ENCODE measurements around the gene CD164L2.
A peak's percentile ranks its signal among the peaks of the same experiment; 100 is the strongest.

The CD164L2 gene

DNA sequence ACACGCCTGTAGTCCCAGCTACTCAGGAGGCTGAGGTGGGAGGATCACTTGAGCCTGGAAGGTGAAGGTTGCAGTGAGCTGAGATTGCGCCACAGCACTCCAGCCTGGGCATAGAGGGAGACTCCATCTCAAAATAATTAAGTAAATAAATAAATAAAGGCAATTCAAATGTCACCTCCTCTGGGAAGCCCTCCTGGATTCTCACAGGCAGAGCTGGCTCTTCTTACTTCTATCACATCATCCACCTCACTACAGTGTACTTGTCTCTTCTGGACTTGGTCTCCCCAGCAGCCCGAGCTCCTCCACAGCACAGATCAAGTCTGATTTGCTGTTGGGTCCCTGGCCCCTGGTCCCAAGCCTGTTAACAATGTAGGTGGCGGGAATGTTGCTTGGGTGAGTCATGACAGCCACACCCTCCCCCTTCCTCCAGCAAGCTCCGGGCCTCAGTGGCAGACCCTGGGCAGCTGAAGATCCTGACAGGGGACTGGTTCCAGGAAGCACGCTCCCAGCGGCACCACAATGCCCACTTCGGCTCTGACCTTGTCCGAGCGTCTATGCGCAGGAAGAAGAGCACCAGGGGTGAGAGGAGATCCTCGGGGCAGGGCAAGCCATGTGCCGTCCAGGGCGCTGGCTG lies 36.0 kb downstream of the CD164L2 start:
- DNase-seq (ENCODE audit: low read depth) = no peak

DNA sequence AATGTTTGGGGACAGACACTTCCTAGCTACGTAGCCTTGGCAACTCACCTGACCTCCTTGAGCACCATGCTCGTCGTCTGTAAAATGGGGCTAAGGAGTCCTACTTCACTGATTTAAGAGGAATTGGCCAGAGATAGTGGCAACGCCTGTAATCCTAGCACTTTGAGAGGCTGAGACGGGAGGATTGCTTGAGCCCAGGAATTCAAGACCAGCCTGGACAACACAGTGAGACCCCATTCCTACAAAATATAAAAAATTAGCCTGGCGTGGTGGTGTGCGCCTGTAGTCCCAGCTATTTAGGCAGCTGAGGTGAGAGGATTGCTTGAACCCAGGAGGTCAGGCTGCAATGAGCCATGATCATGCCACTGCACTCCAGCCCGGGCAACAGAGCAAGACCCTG lies 36.8 kb downstream of the CD164L2 start:
- DNase-seq (ENCODE audit: low read depth) = no peak

DNA sequence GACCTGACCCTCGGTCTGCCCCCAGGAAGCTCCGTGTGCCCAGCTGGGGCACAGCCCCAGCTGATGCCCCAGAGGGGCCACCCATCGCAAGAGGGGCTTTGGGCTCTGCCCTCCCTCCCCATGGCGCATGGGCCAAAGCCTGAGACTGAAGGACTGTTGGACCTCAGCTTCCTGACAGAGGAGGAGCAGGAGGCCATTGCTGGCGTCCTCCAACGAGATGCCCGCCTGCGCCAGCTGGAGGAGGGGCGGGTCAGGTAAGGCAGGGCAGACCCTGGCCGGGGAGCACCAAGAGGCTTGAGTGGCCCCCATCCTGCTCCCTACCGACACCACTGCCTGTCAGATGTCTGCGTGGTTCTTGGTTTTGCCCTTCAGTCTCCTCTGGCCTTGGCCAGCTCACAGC lies 37.9 kb downstream of the CD164L2 start:
- no peak for DNase-seq (ENCODE audit: low read depth)

DNA sequence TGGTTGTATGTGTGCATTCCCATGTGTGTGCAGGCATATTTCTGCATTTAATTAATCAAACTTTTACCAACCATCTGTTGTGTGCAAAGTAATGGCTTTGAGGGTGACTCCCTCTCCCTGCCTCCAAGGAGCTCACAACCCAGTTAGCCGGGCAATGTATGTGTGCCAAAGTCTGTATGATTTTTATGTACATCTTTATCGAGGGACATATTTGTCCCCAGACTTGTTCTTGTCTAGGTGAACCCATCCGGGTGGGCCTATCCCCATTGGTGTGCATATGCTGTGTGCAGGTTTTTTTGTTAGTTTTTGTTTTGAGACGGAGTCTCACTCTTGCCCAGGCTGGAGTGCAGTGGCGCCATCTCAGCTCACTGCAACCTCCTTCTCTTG lies 39.5 kb downstream of the CD164L2 start:
- no peak for DNase-seq (ENCODE audit: low read depth)

DNA sequence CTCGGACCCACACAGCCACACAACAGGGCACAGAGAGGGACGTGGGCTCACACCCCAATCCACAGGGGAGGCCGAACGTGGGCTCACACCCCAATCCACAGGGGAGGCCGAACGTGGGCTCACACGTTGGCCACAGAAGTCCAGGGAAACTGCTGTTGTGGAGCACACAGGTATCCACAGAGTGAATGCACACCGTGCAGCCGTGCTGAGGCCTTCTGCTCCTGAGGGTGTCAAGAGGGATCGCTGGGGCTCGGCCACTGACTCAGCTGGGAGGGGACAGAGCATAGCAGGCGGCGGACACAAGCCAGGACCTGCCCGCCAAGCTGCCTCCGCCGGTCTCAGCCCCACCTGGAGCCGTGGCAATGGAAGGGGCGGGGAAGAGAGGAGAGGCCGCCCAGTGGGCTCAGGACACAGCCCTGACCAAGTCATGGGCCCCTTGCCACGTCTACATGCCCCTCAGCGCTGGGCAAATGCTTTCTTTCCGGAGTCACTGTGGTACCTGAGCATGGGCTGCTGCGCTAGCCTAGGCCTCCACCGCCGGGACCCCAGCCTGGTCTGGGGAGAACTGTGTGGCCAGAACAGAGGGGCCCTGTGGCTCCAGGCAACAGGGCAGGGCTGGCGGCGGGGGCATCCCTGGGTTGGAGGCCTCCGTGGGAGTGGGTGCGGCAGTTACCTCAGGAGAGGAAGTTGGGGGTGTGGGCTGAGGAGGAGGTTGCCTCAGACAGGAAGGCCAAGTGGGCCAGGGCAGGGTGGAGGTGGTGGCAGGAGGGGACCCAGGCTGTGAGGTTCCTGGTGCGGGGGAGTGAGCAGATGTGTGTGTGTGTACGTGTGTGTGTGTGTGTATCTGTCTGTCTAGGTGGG lies 40.1 kb downstream of the CD164L2 start:
- peak; percentile 50 for DNase-seq (ENCODE audit: low read depth)

DNA sequence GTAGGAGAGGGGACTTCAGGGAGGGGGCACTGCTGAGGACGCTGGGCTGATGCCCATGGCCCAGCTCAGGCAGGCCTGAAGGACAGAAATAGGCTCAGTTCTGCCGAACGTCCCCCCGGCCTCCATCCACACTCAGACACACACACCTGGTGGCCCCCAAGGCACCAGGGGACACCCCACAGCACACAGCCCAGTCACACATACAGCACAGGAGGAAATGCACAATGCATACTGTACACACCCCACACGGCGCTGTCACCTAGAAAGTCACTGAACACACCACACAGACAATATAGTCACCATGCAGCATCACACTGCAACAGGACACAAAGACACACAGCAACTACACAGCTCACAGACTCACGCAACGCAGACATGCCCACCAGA lies 40.7 kb downstream of the CD164L2 start:
- no peak for DNase-seq (ENCODE audit: low read depth)

DNA sequence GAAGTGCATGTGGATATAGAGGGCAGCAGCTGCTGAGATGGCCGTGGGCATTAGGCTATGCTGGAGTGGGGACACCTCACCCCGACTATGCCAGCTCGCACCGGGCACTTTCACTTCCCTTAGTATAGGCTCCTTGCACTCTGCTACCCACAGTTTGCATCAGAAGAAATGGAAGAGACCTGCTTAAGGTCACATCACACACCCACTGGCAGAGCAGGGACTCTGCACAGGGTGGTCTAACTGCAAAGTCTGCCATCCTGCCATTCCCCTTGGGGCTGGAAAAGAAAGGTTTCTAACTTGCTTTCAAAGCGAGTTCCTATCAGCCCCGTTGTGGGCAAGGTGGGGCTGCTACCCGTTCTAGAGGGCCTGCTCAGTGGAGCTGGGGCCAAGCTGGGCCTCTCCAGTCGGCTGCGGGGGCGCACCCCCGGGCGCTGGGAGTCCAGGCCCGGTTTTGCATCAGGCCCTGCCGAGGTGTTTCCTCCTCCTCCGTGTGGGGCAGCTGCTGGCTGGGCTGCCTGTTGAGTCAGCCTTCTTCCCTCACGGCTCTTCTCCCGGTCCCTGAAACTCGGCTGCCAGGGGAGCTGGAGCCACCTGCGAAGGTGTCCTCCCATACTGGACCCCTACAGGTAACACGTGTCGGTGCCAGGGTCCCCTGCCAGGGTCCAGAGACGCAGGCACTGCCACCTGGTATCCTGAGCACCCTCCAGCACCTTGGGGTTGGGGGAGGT lies 41.4 kb downstream of the CD164L2 start, which contains the start of gene SYTL1:
Gene SYTL1 (plus strand): TSS at position 498 of the 728 bp plus-strand sequence. CDS start 3,313 bp downstream, outside the sequence.
- peak; percentile 34 for DNase-seq (ENCODE audit: low read depth)

DNA sequence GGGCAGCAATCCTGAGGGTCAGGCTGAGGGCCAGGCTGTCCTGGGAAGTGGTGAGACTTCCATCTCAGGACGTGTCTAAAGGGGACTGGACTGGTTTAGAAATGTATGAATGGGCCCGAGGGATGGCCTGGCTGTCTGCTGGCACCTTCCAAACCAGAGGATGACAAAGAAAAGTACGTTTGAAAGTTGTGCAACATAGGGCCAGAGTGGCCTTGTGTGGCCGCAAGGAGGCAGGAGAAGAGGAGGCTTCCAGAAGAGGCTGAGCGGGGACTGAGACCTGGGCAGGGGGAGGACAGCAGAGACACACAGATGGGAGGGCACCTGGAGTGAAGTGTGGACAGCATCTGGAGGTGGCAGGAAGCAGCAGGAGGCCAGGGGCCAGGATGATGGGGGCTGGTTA lies 43.9 kb downstream of the CD164L2 start:
- no peak for DNase-seq (ENCODE audit: low read depth)

DNA sequence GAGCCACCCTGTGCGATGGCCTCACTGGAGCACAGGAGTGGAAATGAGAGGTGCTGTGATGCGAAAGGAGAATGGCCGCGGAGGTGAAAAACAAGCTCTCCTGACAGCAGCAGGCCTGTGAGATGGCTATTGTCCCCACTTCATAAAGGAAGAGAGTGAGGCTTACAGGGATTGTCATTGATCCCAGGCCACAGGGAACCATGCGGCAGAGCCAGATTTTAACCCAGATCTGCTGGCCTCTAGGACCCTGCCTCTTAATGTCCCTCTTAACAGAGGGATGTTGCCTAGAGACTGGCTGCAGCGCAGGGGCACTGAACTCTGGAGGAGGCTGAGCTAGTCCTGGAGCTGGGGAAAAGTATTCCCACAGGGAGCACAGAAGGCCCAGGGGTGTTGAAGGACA lies 44.4 kb downstream of the CD164L2 start:
- no peak for DNase-seq (ENCODE audit: low read depth)

DNA sequence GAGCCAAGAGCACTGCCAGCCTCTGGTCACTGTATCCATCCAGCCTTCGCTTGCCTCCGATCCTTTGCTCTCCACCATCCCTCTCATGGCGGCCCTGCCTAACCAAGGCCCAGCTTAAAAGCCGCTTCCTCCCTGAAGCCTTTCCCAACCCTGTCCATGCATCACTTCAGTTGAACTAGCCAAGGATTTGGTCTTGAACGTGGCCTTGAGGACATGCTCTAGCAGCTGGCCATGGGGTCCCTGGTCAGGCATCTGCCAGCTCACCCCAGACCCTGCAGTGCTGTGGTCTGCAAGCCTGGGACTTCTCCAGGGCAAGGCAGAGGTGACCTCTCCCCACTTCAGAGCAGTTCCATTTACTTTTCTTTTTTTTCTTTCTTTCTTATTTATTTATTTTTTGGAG lies 46.4 kb downstream of the CD164L2 start:
- DNase-seq (ENCODE audit: low read depth) = no peak

DNA sequence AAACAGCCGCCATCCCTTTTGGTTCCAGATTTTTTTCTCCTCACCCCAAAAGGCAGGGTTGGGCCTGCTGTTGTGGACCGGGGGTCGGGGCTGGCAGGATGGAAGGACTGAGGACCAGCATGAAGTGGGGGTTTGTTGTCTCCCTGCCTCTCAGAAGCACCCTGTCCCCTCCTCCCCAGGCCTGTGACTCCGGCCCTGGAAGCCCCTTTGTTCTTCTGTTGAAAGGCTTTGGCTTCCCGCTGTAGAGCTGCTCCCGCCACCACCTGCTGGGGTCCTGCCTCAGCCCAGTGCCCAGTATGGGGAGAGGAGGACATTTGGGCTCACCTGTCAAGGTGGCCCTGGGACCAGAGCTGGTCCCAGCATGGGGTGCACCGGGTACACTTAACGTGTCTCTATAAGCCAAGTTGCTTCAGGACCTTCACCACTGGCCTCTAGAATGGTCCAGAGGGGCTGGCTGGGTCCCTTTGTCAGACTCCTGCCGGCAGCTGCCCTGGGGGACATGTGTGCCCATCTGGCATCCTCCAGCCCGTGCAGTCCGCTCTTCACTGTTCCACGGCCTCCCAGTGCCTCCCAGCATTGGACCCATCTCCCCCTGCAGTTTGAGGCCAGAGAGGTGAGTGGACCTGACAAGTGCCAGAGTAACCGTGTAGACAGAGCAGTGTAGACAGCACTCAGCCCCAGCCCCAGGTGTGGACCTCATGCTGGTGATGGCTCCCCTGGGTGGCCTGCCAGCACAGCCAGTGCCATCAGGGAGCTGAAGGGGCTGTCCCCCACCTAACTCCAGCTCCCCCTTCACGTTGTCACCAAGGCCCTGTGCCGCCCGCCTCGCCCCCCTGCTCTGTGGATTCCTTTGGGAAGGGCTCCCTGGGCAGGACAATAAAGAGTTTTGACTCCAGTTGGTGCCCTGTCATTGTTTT lies 47.4 kb downstream of the CD164L2 start:
- DNase-seq (ENCODE audit: low read depth) = no peak

DNA sequence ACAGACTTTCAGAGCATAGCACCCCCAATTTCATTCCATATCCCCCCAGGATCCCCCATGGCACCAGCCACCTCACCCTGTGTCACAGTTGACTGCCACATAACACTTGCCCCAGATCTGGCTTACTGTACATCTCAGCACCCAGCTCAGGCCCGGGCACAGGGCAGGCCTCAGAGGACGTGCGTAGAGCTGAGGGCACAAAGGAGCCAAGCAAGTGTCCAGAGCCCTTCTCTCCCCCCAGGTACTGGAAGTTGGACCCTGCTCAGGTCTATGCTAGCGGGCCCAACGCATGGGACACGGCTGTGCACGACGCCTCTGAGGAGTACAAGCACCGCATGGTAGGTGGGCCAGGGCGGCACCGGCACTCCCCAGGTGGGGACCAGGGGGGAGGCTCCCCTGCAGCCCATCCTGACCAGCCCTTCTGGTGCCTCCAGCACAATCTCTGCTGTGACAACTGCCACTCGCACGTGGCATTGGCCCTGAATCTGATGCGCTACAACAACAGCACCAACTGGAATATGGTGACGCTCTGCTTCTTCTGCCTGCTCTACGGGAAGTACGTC lies 49.3 kb downstream of the CD164L2 start:
- DNase-seq (ENCODE audit: low read depth) = no peak

DNA sequence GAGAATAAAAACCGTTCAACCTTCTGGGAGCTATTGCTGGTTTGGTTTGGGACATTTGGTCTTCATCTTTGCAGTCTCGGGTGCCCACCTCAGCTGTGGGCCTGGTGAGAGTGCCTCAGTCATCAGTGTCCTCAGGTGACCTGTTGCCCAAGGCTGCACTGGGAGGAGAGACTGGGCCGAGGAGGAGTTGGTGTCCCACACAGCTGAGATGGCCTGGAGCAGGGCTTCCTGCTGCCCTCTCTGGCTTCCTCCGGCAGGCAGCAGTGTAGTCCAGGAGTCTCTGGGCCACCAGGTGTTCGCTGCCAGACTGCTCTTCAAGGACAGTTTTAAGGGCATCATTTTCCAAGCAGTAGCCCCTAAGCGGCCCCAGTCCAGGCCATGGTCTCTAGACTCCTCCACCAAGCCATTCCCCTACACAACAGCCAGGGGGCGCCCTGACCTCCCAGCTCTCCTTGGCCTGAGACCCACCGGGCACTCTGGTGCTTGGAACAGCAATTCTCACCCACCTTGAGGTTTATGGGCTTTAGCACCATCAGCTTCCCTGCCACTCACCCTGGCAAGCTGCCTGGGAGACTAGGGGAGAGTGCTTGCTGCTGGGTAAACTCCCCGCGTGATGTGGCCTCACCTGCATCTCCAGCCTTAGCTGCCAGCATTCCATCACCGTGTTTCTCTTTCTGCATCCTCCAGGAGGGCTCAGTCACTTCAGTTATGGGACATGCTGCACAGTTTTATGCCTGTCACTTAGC lies 50.4 kb downstream of the CD164L2 start:
- DNase-seq (ENCODE audit: low read depth) = peak; percentile 38

DNA sequence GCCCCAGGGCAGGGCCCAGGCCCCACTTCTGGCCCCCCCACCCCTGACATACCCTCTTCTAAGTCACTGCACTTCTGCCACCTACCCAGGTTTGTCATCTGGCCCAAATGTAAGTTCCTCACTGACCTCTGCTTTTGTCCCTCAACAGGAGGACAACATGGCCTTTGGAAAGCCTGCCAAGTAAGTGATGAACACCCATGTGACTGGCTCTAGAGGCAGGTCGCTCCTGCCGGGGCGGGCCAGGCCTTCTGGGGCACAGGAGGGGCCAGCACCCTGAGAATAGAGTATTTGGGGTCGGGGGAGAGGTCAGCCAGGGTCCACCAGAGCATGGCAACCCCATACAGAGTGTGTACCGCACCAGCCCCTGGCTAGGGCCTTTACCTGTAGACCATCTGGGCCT lies 51.2 kb downstream of the CD164L2 start:
- DNase-seq (ENCODE audit: low read depth) = no peak

DNA sequence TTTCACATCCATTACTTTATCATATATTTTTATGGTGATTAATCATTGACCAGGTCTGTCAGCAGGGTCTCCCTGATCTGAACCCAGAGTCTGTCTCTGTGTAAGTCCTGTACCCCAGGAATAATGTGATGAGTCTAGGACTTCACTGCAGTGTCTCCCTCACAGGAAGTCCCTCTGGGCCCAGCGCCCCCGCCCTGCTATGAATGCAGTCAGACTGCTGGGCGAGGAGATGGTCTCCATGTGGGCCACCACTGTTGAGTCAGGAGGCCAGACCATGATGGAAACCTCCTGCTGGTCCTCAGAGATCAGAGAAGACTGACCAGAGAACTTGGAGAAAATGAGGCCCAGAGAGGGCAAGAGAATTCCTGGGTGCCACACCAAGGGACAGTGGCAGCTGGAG lies 51.7 kb downstream of the CD164L2 start:
- DNase-seq (ENCODE audit: low read depth) = no peak

DNA sequence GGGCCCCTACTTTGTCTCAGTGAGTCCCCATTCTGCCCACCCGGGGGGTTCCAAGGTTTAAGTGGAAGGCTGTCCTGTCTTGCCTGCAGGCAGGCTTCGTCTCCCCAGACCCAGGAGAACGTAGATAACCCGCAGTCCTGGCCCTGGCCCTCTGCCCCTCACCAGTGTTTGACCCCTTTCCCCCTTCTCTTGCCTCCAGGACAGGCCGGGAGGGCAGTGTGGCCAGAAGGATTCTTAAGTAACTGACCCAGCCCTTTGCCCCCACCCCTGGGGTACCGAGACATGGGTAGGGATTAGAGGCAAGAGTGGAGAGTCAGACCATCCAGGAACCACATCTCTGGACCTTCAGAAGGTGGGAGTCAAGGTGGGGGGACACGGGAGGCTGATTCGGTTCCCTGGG lies 52.3 kb downstream of the CD164L2 start:
- no peak for DNase-seq (ENCODE audit: low read depth)

Data from stimulated activated CD8-positive, alpha-beta memory T cell treated with anti-CD3 and anti-CD28 coated beads, Interleukin-15, amount 100 ng/mL, for 1 hour (primary cell).